EH (cell line): ENCODE measurements around the gene MAP1B.
A peak's percentile ranks its signal among the peaks of the same experiment; 100 is the strongest.

Experiments used
- DNase-seq: peaks from one replicate; pipeline ENCODE4 v3.0.0-alpha.2; 2015; ENCODE audit warnings: low read depth

Gene MAP1B

DNA sequence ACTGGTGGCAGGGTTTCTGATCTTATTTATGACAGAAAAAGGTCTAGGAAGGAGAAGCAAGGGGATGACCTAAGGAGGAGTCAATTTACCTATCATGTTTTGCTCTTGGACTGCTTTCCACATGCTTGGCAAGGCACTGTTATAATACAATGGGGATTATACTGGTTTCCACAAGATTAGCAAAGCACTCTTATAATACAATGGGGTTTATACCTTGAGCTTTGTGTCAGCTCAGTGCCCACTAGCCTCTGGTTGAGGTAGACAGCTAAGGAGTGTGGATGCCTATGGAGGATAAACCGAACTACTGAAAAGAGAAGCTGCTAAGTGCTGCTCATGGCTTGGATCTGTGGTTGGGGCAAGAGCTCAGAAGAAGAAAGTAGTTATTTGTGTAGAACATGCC, 144.1 kb downstream of the MAP1B start:
- DNase-seq: no peak

DNA sequence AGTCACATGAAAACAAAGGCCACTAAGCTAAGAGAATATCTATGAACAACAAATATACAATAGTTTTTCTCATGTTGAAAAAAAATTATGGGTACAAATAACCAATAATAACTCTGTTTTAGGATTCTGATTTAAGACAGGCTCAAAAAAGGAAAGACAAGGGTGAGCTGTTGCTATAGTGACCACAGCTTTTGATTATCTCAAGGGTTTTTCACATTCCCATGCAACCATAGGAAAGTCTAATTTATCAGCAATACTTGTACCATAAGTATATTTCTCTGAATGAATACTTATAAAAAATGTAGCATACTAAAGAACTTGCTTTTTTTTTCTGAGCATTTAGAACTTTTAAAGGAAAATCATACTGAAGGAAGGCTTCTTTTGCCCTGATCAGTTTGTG, 144.7 kb downstream of the MAP1B start:
- no peak for DNase-seq

DNA sequence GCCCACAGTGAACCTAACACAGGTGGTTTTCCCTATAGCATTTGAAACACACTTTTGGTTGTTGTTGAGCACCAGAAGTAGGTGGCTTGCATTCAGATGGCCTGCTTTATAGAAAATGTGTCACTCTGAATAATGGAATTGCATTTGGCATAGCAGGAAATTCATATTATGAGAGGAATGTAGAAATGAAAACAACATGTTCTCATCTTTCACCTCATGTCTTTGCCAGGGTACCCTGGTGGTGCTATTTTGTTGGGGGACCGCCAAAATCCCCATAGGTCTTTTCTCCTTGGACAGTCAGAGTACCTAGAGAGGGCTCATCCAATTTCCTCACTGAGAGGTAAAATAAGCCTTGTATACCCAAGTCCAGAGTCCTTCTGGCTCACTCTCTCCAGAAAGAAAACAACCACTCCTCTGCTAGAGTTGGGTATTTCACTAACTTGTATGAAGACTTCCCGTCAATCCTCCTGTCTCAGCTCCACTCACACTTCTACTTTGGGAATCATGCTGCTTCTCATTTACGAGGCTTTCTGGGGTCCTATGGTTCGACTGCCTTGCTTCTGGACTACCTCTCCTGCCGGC, 145.4 kb downstream of the MAP1B start:
- DNase-seq: peak; percentile 67

- DNase-seq: no peak
Observed at GRCh38 chr5:72255237-72255636, 148.0 kb downstream of the MAP1B start.

DNA sequence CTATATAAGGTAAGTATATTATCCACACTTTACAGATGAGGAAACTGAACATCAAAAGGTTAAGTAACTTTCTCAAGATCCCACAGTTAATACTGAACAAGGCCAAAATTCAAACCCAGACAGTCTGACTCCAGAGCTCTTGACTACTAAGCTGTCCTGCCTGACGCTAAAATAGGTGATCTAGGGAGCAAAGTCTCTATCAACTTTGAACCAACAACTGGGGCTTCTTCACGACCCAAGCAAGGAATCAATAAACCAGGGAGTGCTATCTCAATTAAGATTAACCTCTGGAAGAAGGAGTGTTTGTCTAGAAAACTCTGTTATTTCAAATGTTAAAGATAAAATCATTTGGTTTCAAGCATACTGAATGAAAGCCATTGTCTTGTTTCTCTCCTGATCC, 148.4 kb downstream of the MAP1B start:
- DNase-seq: no peak

GRCh38 chr5:72256536-72256935, 149.3 kb downstream of the MAP1B start:
- DNase-seq: peak; percentile 36
